Testis (tissue), 3 donors: ENCODE results near the gene OCLN. TPM values are rescaled to one million over a fixed set of nuclear protein-coding genes. Genes with fewer than 3 reads are reported as not detected.
"Not testable (repeated sequence)": the region's sequence is repeated elsewhere in the genome, so short reads cannot be mapped to it uniquely, and the experiment has no call there.

Experiments
- DNase-seq: peaks from one replicate; pipeline ENCODE4 v3.0.0-alpha.2; 2019
- H3K27ac ChIP-seq, 2 donors: fragments of 200-600 bp; sonication (generic); one replicate each; pipeline ENCODE4 v1.5.1; 2019
- H3K27me3 ChIP-seq: fragments of 200-600 bp; sonication (generic); one replicate; pipeline ENCODE4 v1.5.1; 2019
- H3K36me3 ChIP-seq: fragments of 200-600 bp; sonication (generic); one replicate; pipeline ENCODE4 v1.5.1; 2017; ENCODE audit warnings: low read depth; ENCODE audit errors: missing control alignments
- H3K4me1 ChIP-seq: fragments of 200-600 bp; sonication (generic); one replicate; pipeline ENCODE4 v1.5.1; 2019
- H3K4me3 ChIP-seq, 2 donors: fragments of 200-600 bp; sonication (generic); one replicate each; pipeline ENCODE4 v1.5.1; 2017 to 2019
- H3K9me3 ChIP-seq: fragments of 200-600 bp; sonication (generic); one replicate; pipeline ENCODE4 v1.5.1; 2017
- WGBS, 2 donors: methylation state at CpG; one replicate each; pipeline ENCODE4 v1.1.5; 2018; 5-methylcytosine and 5-hydroxymethylcytosine counted together
- intact Hi-C: fragments of 100-400 bp; cut with DNase I; formaldehyde crosslinking; loops from one replicate; pipeline ENCODE4 v1.15.1; 2023; ENCODE audit warnings: low total_unique reads
- polyA plus RNA-seq: library from polyadenylated mRNA; stranded (reverse); fragments of 350-450 nt; fragmentation: Illumina TruSeq; extraction: RNeasy Lipid Tissue Mini Kit (QIAGEN cat#74804); gene quantifications from one replicate; pipeline ENCODE4 v1.2.3, GENCODE V29; 2014; ENCODE audit warnings: low read depth, low replicate concordance; ENCODE audit not compliant: insufficient read depth
- total RNA-seq, 2 donors: library from RNA; depleted of rRNA; stranded (reverse); fragments of >200 nt; gene quantifications; one replicate each; pipeline ENCODE4 v1.2.3, GENCODE V29; 2016
- TF ChIP-seq, protein P1 (sequence below), 3 experiments: fragments of 450-650 bp in 2 of 3; fragments of 200-600 bp in 1 of 3; sonication (generic) in 1 of 3; IDR thresholded peaks; one replicate each; pipeline ENCODE4 v1.5.1; 2016 to 2019; ENCODE audit warnings: antibody characterized with exemption in 3 of 3, mild to moderate bottlenecking in 2 of 3, moderate library complexity in 1 of 3

Gene OCLN
- total and polyA plus RNA-seq, 3 donors from 2014 or later = 9.2 to 16.0 (median 14.9) TPM

- DNase-seq, intact Hi-C loops, H3K4me1 ChIP-seq, H3K27me3 ChIP-seq, H3K36me3 ChIP-seq, H3K27ac ChIP-seq, H3K9me3 ChIP-seq, H3K4me3 ChIP-seq: not testable (repeated sequence)
- no CpG with 5 or more reads among the region's 7 CpGs for WGBS, 2 donors
These were observed 52.0 kb downstream of the OCLN start for GRCh38 chr5:69544602-69545001.

- peak within 1 kb of the TSS; percentile 39 to 56 for H3K4me3 ChIP-seq
- TF ChIP-seq, protein P1, sequence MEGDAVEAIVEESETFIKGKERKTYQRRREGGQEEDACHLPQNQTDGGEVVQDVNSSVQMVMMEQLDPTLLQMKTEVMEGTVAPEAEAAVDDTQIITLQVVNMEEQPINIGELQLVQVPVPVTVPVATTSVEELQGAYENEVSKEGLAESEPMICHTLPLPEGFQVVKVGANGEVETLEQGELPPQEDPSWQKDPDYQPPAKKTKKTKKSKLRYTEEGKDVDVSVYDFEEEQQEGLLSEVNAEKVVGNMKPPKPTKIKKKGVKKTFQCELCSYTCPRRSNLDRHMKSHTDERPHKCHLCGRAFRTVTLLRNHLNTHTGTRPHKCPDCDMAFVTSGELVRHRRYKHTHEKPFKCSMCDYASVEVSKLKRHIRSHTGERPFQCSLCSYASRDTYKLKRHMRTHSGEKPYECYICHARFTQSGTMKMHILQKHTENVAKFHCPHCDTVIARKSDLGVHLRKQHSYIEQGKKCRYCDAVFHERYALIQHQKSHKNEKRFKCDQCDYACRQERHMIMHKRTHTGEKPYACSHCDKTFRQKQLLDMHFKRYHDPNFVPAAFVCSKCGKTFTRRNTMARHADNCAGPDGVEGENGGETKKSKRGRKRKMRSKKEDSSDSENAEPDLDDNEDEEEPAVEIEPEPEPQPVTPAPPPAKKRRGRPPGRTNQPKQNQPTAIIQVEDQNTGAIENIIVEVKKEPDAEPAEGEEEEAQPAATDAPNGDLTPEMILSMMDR (IDR thresholded peaks at IDR 0.05) = peak in 1 of 3 experiments; percentile 24
- WGBS, 2 donors = 0 to 20% methylated on average over 1 to 29 of the region's 40 CpGs
- H3K27me3 ChIP-seq, H3K4me1 ChIP-seq, H3K36me3 ChIP-seq, intact Hi-C loops, H3K27ac ChIP-seq, H3K9me3 ChIP-seq: not testable (repeated sequence)
- peak; percentile 80 for DNase-seq
These were observed 67.3 kb downstream of the OCLN start, which contains the start of gene GTF2H2C for GRCh38 chr5:69559908-69560330. GTF2H2C (plus strand) TSS chr5:69560191; CDS start chr5:69565133, 4,942 bp downstream.

DNA sequence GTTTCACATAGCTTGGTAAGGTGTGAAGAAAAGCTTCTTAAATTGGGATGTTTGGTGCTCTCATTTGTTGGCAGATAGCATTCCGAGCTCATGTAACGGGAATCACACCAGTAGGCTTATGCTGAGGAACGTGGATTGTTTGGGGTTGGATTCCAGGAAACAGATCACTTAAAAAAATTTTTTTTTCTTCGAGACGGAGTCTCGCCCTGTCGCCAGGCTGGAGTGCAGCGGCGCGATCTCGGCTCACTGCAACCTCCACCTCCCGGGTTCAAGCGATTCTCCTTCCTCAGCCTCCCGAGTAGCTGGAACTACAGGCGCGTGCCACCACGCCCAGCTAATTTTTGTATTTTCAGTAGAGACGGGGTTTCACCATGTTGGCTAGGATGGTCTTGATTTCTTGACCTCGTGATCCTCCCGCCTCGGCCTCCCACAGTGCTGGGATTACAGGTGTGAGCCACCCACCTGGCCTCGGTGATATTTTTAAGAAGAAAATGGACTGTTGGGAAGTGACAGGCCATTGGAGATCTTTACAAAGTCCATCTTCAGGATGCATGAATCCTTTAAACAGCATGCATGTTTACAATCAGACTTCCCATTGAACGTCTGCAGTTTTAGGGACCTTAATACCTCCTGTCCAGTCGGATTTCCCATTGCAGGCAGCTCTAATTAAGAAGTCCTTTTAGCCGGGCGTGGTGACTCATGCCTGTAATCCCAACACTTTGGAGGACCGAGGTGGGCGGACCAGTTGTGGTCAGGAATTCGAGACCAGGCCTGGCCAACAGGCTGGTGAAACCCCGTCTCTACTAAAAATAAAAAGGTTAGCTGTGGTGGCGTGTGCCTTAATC lies 68.2 kb downstream of the OCLN start:
- H3K9me3 ChIP-seq, H3K36me3 ChIP-seq, H3K4me1 ChIP-seq, intact Hi-C loops, DNase-seq, H3K27me3 ChIP-seq, H3K27ac ChIP-seq: not testable (repeated sequence)
- whole genome bisulfite sequencing, 2 donors = 28 to 45% methylated on average over 18 to 19 of the region's 31 CpGs
- peak overlapping the region in 1 of 2 donors; percentile 9 for H3K4me3 ChIP-seq

- H3K36me3 ChIP-seq, H3K27ac ChIP-seq, H3K27me3 ChIP-seq, H3K4me1 ChIP-seq, H3K9me3 ChIP-seq, H3K4me3 ChIP-seq, intact Hi-C loops, DNase-seq: not testable (repeated sequence)
- WGBS, 2 donors = 96 to 98% methylated on average over 2 of the region's 2 CpGs
These were observed 73.6 kb downstream of the OCLN start for GRCh38 chr5:69566172-69566571.

DNA sequence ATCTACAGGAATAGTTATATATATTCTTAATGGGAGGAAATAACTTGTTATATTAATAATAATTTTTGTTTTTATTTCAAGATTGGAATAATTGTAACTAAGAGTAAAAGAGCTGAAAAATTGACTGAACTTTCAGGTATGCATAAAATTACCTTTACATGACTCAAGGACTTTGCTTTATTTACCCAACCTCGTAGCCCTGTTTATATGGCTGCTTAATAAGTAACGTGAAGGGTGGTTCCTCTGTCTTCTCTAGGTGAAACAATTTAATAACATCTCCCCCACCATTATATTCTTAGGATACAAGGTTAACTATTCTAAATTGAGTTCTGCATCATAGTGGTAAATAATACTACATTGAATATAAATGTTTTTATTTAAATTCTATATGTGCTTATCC lies 75.5 kb downstream of the OCLN start:
- H3K4me1 ChIP-seq, H3K36me3 ChIP-seq, H3K27me3 ChIP-seq, H3K27ac ChIP-seq, DNase-seq, H3K9me3 ChIP-seq, H3K4me3 ChIP-seq, intact Hi-C loops: not testable (repeated sequence)
- 71 to 86% methylated on average over 1 of the region's 2 CpGs for WGBS, 2 donors

- DNase-seq, H3K4me1 ChIP-seq, H3K9me3 ChIP-seq, H3K4me3 ChIP-seq, H3K36me3 ChIP-seq, intact Hi-C loops, H3K27me3 ChIP-seq, H3K27ac ChIP-seq: not testable (repeated sequence)
- no CpG with 5 or more reads among the region's 2 CpGs for WGBS, 2 donors
These were observed 90.8 kb downstream of the OCLN start for GRCh38 chr5:69583356-69583755.

DNA sequence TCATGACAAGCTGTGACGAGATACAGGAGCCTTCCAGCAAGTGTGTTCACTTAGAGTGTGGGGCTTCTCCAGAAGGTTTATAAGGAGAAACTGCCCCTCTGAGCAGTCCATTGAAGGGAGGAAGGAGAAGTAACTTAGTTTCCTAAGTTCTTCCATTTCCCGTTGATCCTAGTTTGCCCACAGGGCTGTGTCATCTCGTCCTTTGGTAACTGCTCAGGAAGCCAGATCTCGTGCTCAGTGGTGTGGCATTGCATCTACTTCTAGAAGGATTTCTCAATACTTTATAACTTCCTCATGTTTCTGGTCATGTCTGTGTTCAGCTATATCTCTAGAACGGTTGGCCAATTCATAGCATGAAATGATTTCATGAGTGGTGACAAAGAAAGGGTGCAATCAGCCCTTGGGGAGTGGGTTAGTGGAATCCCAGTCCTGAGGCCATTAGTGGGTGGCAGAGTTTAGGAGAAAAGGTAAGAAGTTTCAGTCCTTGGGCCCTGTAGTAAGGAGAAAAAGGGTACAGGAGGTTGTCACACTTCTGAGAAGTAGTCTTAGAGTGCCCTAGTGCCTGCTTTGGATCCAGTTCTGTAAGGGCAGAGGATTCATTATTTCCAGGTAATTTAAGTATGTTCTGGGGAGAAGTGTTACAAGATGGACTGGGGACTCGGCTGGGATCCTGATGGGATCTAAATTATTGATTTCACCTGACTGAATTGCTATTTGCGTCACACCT lies 103.7 kb downstream of the OCLN start:
- H3K9me3 ChIP-seq, DNase-seq, H3K4me3 ChIP-seq, intact Hi-C loops, H3K36me3 ChIP-seq, H3K27me3 ChIP-seq, H3K27ac ChIP-seq, H3K4me1 ChIP-seq: not testable (repeated sequence)
- no CpG with 5 or more reads among the region's 7 CpGs for WGBS, 2 donors

GRCh38 chr5:69601947-69602346 lies 109.4 kb downstream of the OCLN start:
- no CpG with 5 or more reads among the region's 6 CpGs for WGBS, 2 donors

GRCh38 chr5:69606839-69607238 lies 114.2 kb downstream of the OCLN start:
- H3K9me3 ChIP-seq, H3K27me3 ChIP-seq, H3K4me1 ChIP-seq, intact Hi-C loops, H3K27ac ChIP-seq, DNase-seq, H3K4me3 ChIP-seq, H3K36me3 ChIP-seq: not testable (repeated sequence)
- 62 to 83% methylated on average over 3 of the region's 6 CpGs for WGBS, 2 donors

More at GRCh38 chr5:69601947-69602346, 109.4 kb downstream of the OCLN start:
- intact Hi-C loops, H3K27ac ChIP-seq, H3K4me3 ChIP-seq, H3K36me3 ChIP-seq, DNase-seq, H3K4me1 ChIP-seq, H3K27me3 ChIP-seq, H3K9me3 ChIP-seq: not testable (repeated sequence)
